Breast epithelium (tissue), 4 donors: ENCODE data around the gene ROBO2. TPM values are rescaled to one million over a fixed set of nuclear protein-coding genes. Genes with fewer than 3 reads are reported as not detected.

Source experiments
- DNase-seq, 2 donors: peaks; one replicate each; pipeline ENCODE4 v3.0.0-alpha.2; 2019; ENCODE audit warnings: low spot score in 2 of 2
- H3K27ac ChIP-seq, 2 donors: fragments of 200-600 bp; sonication (generic) in 1 of 2; one replicate each; pipeline ENCODE4 v1.5.1; 2016 to 2019; ENCODE audit warnings: mild to moderate bottlenecking in 1 of 2
- H3K27me3 ChIP-seq, 2 donors: fragments of 200-600 bp; sonication (generic) in 1 of 2; one replicate each; pipeline versions ENCODE4 v1.5.1 to v1.6.0; 2017 to 2019; ENCODE audit warnings: control low read depth in 1 of 2, mild to moderate bottlenecking in 1 of 2
- H3K36me3 ChIP-seq: fragments of 200-600 bp; one replicate; pipeline ENCODE4 v1.5.1; 2019
- H3K4me1 ChIP-seq, 2 donors: fragments of 200-600 bp; sonication (generic); one replicate each; pipeline ENCODE4 v1.5.1; 2016 to 2019; ENCODE audit warnings: control low read depth in 1 of 2
- H3K4me3 ChIP-seq, 3 donors: fragments of 200-600 bp; sonication (generic); 1 replicate in 2 of 3; 2 replicates in 1 of 3; pipeline ENCODE4 v1.5.1; 2016 to 2019; ENCODE audit warnings: mild to moderate bottlenecking in 3 of 3, moderate library complexity in 2 of 3
- H3K9me3 ChIP-seq, 2 donors: fragments of 200-600 bp; sonication (generic) in 1 of 2; one replicate each; pipeline ENCODE4 v1.5.1; 2016 to 2019; ENCODE audit warnings: control low read depth in 1 of 2
- POLR2A ChIP-seq: fragments of 450-650 bp; IDR thresholded peaks from one replicate; pipeline ENCODE4 v1.6.1; 2016; ENCODE audit warnings: antibody characterized with exemption, mild to moderate bottlenecking, moderate library complexity
- POLR2AphosphoS5 ChIP-seq, 3 donors: sonication (generic); formaldehyde crosslinking; IDR thresholded peaks; one replicate each; pipeline ENCODE4 v1.6.1; 2017; ENCODE audit warnings: antibody characterized with exemption in 3 of 3
- intact Hi-C: fragments of 100-400 bp; cut with DNase I; formaldehyde crosslinking; loops from one replicate; pipeline ENCODE4 v1.15.1; 2023; ENCODE audit warnings: low total_unique reads
- total RNA-seq, 3 donors: library from RNA; depleted of rRNA; stranded (reverse); fragments of >200 nt; gene quantifications; one replicate each; pipeline ENCODE4 v1.1.0, GENCODE V29; 2016
- TF ChIP-seq, protein P1 (sequence below), 3 donors: fragments of 450-650 bp; IDR thresholded peaks; one replicate each; pipeline ENCODE4 v1.5.1; 2016 to 2017; ENCODE audit warnings: antibody characterized with exemption in 3 of 3, mild to moderate bottlenecking in 3 of 3, moderate library complexity in 3 of 3

The ROBO2 gene
- total RNA-seq, 3 donors from 2014 or later, result 0.98 to 1.4 (median 1.3) TPM

DNA sequence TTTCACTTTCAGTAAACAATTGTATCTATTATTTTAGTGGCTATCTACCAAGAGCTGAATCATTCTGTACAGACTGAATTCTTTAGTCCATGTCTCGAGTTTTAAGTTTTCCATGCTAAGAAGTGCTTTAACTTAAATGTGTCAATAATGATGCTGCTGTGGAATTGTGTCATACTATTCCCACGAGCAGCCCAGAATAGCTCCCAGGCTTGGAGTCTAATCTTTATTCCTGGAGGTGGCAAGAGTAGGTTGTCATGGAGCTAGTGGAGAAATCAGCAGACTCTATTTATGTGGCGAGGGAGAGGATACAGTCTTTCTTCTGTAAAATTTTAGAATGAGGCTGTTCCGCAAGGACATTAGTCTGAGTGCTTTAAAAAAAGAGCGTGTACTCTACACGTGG lies 207.2 kb downstream of the ROBO2 start:
- Histone ChIP-seq H3K4me3 (no peak overlapping the region), H3K9me3 (no peaks in the 10 kb centered on the region), H3K27me3 (no peaks in the 10 kb centered on the region), H3K27ac (no peak overlapping the region), H3K4me1 (no peaks in the 10 kb centered on the region), H3K36me3 (no peaks in the 10 kb centered on the region)
- intact Hi-C loops, result no loop called here
- TF ChIP-seq POLR2A, result no peak
- TF ChIP-seq POLR2AphosphoS5 (IDR thresholded peaks at IDR 0.05), result no peak
- TF ChIP-seq, protein P1, sequence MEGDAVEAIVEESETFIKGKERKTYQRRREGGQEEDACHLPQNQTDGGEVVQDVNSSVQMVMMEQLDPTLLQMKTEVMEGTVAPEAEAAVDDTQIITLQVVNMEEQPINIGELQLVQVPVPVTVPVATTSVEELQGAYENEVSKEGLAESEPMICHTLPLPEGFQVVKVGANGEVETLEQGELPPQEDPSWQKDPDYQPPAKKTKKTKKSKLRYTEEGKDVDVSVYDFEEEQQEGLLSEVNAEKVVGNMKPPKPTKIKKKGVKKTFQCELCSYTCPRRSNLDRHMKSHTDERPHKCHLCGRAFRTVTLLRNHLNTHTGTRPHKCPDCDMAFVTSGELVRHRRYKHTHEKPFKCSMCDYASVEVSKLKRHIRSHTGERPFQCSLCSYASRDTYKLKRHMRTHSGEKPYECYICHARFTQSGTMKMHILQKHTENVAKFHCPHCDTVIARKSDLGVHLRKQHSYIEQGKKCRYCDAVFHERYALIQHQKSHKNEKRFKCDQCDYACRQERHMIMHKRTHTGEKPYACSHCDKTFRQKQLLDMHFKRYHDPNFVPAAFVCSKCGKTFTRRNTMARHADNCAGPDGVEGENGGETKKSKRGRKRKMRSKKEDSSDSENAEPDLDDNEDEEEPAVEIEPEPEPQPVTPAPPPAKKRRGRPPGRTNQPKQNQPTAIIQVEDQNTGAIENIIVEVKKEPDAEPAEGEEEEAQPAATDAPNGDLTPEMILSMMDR (IDR thresholded peaks at IDR 0.05), result no peak
- DNase-seq, result no peak

DNA sequence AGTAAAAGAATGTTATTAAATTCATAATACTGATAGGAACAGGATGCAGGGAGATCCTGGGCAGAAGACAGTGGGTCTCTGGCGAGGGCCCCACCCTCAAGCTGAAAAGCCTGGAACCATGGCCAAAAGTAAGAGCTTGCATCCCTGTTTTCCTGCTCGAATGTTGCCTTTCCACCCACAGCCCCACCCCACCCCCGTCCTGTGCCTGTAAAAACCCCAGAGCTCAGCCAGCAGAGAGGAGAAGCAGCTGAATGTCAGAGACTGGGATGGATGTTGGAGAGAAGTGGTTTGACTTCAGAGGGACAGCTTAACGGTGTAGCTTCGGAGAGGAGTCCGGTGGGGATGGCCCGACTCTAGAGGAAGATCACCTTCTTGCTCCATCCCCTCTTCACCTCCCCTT lies 207.9 kb downstream of the ROBO2 start:
- TF ChIP-seq, protein P1 (IDR thresholded peaks at IDR 0.05), result no peak
- TF ChIP-seq POLR2AphosphoS5 (IDR thresholded peaks at IDR 0.05), result no peak
- TF ChIP-seq POLR2A, result no peak
- Histone ChIP-seq H3K4me3 (no peak overlapping the region), H3K9me3 (no peaks in the 10 kb centered on the region), H3K4me1 (no peaks in the 10 kb centered on the region), H3K27me3 (no peaks in the 10 kb centered on the region), H3K27ac (no peak overlapping the region), H3K36me3 (no peaks in the 10 kb centered on the region)
- intact Hi-C loops, result no loop called here
- DNase-seq, result no peak

DNA sequence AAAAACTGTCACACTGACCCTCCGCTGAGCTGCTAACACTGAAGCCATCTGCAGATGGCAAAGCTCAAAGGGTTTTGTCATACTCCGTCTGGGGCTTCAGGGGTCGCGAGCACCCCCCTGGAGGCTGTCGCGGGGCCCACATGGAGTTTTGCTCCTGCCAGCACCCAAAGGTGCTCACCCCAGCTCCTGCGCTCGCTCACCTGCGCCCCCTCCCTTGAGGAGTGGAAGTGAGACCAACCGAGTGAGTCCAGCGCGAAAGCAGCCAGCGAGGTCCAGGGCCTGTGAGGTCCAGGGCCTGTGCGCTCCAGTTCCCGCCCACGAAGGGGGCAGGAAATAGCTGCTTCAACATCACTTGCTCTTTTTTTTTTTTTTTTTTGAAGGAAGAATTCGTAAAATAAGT lies 208.5 kb downstream of the ROBO2 start:
- Histone ChIP-seq H3K4me1 (no peaks in the 10 kb centered on the region), H3K27me3 (no peaks in the 10 kb centered on the region), H3K27ac (no peak overlapping the region), H3K36me3 (no peaks in the 10 kb centered on the region), H3K4me3 (no peak overlapping the region), H3K9me3 (no peaks in the 10 kb centered on the region)
- no peak for DNase-seq
- intact Hi-C loops, result no loop called here
- TF ChIP-seq, protein P1 (IDR thresholded peaks at IDR 0.05), result no peak
- TF ChIP-seq POLR2A (no peak), POLR2AphosphoS5 (IDR thresholded peaks at IDR 0.05) (no peak)

DNA sequence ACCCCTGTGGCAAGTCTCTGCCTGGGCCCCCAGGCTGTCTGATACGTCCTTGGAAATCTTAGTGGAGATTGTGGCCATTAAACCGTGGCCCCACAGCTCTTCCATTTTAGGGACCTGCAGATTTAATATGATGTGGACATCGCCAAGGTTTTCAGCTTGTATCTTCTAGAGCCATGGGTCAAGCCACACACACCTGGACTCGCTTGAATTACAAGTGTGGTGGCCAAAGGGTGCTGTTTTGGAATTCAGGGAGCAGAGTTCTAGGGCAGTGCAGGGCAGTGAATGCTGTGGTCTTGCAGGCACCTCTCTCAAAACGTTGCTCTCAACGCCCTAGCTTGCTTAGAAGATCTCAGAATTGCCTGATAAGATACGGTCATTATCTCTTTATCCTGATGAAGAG lies 211.2 kb downstream of the ROBO2 start:
- H3K4me3 ChIP-seq, result no peak overlapping the region
- TF ChIP-seq, protein P1 (IDR thresholded peaks at IDR 0.05), result no peak
- no peak for TF ChIP-seq POLR2AphosphoS5 (IDR thresholded peaks at IDR 0.05)
- no peak for TF ChIP-seq POLR2A
- no peak for DNase-seq
- no peaks in the 10 kb centered on the region for H3K27me3 ChIP-seq
- no peaks in the 10 kb centered on the region for H3K9me3 ChIP-seq
- intact Hi-C loops, result no loop called here
- H3K27ac ChIP-seq, result no peak overlapping the region
- H3K4me1 ChIP-seq, result no peaks in the 10 kb centered on the region
- no peaks in the 10 kb centered on the region for H3K36me3 ChIP-seq

DNA sequence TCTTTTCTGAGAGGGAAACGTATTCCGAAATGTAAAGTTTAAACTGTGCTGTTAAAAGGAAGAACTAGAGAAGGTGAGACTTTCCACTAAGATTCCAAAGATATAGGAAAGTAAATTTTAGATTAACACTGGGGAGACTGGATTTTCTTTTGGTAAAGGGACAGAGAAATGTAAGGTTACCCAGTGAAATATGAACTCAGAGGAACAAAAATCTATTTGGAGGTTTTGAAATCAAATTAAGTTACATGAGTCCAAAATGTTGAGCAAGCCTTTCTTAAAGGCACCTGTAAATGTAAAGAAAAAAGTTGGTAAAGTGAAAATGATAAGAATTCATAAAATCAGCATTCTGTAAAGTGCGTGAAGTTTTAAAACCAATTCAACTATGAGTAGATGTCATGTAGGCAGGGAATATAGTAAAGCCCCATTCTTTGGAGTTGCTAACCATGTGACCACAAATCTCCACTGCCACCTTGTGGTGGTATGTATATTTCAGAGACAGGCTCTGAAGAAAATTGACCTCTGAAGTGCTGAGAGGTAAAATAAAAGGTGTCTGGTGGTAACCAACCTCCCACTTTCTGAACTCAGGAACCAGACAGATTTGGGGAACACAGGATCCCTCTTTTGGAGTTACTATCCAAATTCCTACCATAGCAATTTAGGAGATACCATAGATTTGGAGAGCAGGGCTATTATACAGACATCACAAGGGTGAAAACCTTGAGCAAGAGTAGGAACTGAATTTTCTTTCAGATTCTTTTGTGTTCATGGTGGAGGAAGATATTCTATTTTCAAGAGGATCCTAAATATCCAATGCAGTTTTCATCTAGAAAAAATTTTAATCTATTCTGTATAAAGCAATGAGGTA lies 215.3 kb downstream of the ROBO2 start:
- H3K36me3 ChIP-seq, result no peaks in the 10 kb centered on the region
- no peaks in the 10 kb centered on the region for H3K27me3 ChIP-seq
- no peak overlapping the region for H3K4me3 ChIP-seq
- H3K4me1 ChIP-seq, result no peaks in the 10 kb centered on the region
- intact Hi-C loops, result no loop called here
- no peak for DNase-seq
- TF ChIP-seq POLR2AphosphoS5 (IDR thresholded peaks at IDR 0.05), result no peak
- TF ChIP-seq, protein P1 (IDR thresholded peaks at IDR 0.05), result peak in 2 of 3 donors; percentile 52 to 60
- peaks cover 0 to 6% of the 10 kb centered on the region in 2 donors for H3K9me3 ChIP-seq
- H3K27ac ChIP-seq, result no peak overlapping the region
